NCI-H82 treated with DMSO at 0.1 percent for 48 hours (cell line): ENCODE data around the gene ATP1B1.

Source experiments
- DNase-seq: peaks from one replicate; lab custom pipeline; 2025; ENCODE audit not compliant: unreplicated experiment; lab: John Stamatoyannopoulos, UW

ATP1B1 gene

GRCh38 chr1:169106095-169106920, at the start of gene ATP1B1:
Gene ATP1B1, plus strand, starts transcription at chr1:169106690. Its CDS starts 140 bp downstream, at chr1:169106830.
- peak; percentile 75 for DNase-seq

GRCh38 chr1:169059421-169059820, 47.1 kb upstream of the ATP1B1 start:
- DNase-seq, result no peak

- DNase-seq, result no peak
Measured at GRCh38 chr1:169060043-169060722, 46.3 kb upstream of the ATP1B1 start.

- no peak for DNase-seq
Measured at GRCh38 chr1:169060919-169061639, 45.4 kb upstream of the ATP1B1 start.

- DNase-seq, result no peak
Measured at GRCh38 chr1:169062152-169062551, 44.3 kb upstream of the ATP1B1 start.

GRCh38 chr1:169064103-169064502, 42.4 kb upstream of the ATP1B1 start:
- DNase-seq, result no peak

- DNase-seq, result no peak
Measured at GRCh38 chr1:169070547-169070946, 35.9 kb upstream of the ATP1B1 start.

GRCh38 chr1:169070958-169071357, 35.5 kb upstream of the ATP1B1 start:
- DNase-seq, result no peak

GRCh38 chr1:169072945-169073725, 33.4 kb upstream of the ATP1B1 start:
- no peak for DNase-seq

- DNase-seq, result no peak
Measured at GRCh38 chr1:169078163-169078883, 28.2 kb upstream of the ATP1B1 start.

- no peak for DNase-seq
Measured at GRCh38 chr1:169081503-169082123, 24.9 kb upstream of the ATP1B1 start.

- DNase-seq, result no peak
Measured at GRCh38 chr1:169085911-169086310, 20.6 kb upstream of the ATP1B1 start.

GRCh38 chr1:169086603-169087455, 19.7 kb upstream of the ATP1B1 start:
- peak; percentile 98 for DNase-seq

GRCh38 chr1:169087876-169088275, 18.6 kb upstream of the ATP1B1 start:
- DNase-seq, result no peak

GRCh38 chr1:169089776-169090175, 16.7 kb upstream of the ATP1B1 start:
- DNase-seq, result no peak

GRCh38 chr1:169090308-169090899, 16.1 kb upstream of the ATP1B1 start:
- no peak for DNase-seq

GRCh38 chr1:169090900-169091311, 15.6 kb upstream of the ATP1B1 start:
- DNase-seq, result no peak

- no peak for DNase-seq
Measured at GRCh38 chr1:169091480-169091941, 15.0 kb upstream of the ATP1B1 start.
